SK-N-SH (cell line): ENCODE measurements around the gene SLC2A8. TPM values are rescaled to one million over a fixed set of nuclear protein-coding genes. Genes with fewer than 3 reads are reported as not detected.

Source experiments
- CTCF ChIA-PET: fragments of 300-600, 350-600 bp; formaldehyde crosslinking; extraction: SDS; loops from one replicate; lab custom pipeline; 2021; lab: Yijun Ruan, JAX
- POLR2A ChIA-PET: fragments of 350-600 bp; sonication (Branson Sonifier 250); formaldehyde crosslinking; extraction: SDS; loops from one replicate; lab custom pipeline; 2020; ENCODE audit warnings: antibody characterized with exemption, inconsistent platforms; lab: Yijun Ruan, JAX
- DNase-seq: peaks from one replicate; pipeline ENCODE4 v3.0.0; 2012
- H2AFZ ChIP-seq: fragments of 200-600 bp; sonication (generic); 2 replicates; pipeline ENCODE4 v1.8.1; 2016; ENCODE audit warnings: antibody characterized with exemption, mild to moderate bottlenecking, low read depth
- H3F3A ChIP-seq: fragments of 200-600 bp; sonication (generic); replicated peaks from 2 replicates; pipeline ENCODE3; 2016; ENCODE audit warnings: antibody characterized with exemption, mild to moderate bottlenecking; ENCODE audit not compliant: insufficient read depth
- H3K27ac ChIP-seq, 2 experiments: fragments of 200-500 bp in 1 of 2; fragments of 200-600 bp in 1 of 2; sonication (Bioruptor generic) in 1 of 2; sonication (generic), shearing (Covaris generic) in 1 of 2; 2 replicates each; pipeline versions ENCODE4 v1.5.1 to v1.6.1; 2014 to 2016; ENCODE audit warnings: low read depth in 2 of 2, inconsistent platforms in 1 of 2, low read length in 1 of 2, mild to moderate bottlenecking in 1 of 2, mixed read lengths in 1 of 2
- H3K27me3 ChIP-seq: fragments of 200-600 bp; sonication (generic), shearing (Covaris generic); 2 replicates; pipeline ENCODE4 v1.6.1; 2016; ENCODE audit warnings: mixed run types; ENCODE audit not compliant: insufficient read depth
- H3K36me3 ChIP-seq, 2 experiments: fragments of 200-500 bp in 1 of 2; fragments of 200-600 bp in 1 of 2; sonication (Bioruptor generic) in 1 of 2; sonication (generic) in 1 of 2; replicated peaks in 1 of 2; 2 replicates each; pipeline versions ENCODE3 to v1.5.1; 2014 to 2016; ENCODE audit warnings: low read length in 1 of 2, mild to moderate bottlenecking in 1 of 2; ENCODE audit not compliant: insufficient read depth in 2 of 2, control insufficient read depth in 1 of 2
- H3K4me1 ChIP-seq, 2 experiments: fragments of 200-500 bp in 1 of 2; fragments of 200-600 bp in 1 of 2; sonication (Bioruptor generic) in 1 of 2; sonication (generic), shearing (Covaris generic) in 1 of 2; 2 replicates each; pipeline versions ENCODE4 v1.5.1 to v1.6.1; 2014 to 2016; ENCODE audit warnings: low read depth in 1 of 2, low read length in 1 of 2, mixed run types in 1 of 2; ENCODE audit not compliant: insufficient read depth in 2 of 2, control insufficient read depth in 1 of 2
- H3K4me2 ChIP-seq: fragments of 200-600 bp; sonication (generic), shearing (Covaris generic); 2 replicates; pipeline ENCODE4 v1.6.1; 2017; ENCODE audit warnings: mixed run types
- H3K4me3 ChIP-seq, 2 experiments: fragments of 200-500 bp in 1 of 2; fragments of 200-600 bp in 1 of 2; sonication (Bioruptor generic) in 1 of 2; sonication (generic), shearing (Covaris generic) in 1 of 2; 2 replicates each; pipeline versions ENCODE4 v1.5.1 to v1.8.1; 2014 to 2016; ENCODE audit warnings: low read depth in 2 of 2, inconsistent platforms in 1 of 2, low read length in 1 of 2, mild to moderate bottlenecking in 1 of 2, mixed read lengths in 1 of 2, moderate library complexity in 1 of 2
- H3K79me2 ChIP-seq: fragments of 200-600 bp; sonication (generic); 2 replicates; pipeline ENCODE4 v1.8.1; 2017; ENCODE audit warnings: mild to moderate bottlenecking; ENCODE audit not compliant: insufficient read depth
- H3K9ac ChIP-seq: fragments of 200-600 bp; sonication (generic); 2 replicates; pipeline ENCODE4 v1.6.1; 2017; ENCODE audit warnings: mixed run types
- H3K9me2 ChIP-seq: fragments of 200-600 bp; sonication (generic); 2 replicates; pipeline ENCODE4 v1.6.1; 2017; ENCODE audit warnings: mixed run types
- H3K9me3 ChIP-seq: fragments of 200-600 bp; sonication (generic); 2 replicates; pipeline ENCODE4 v1.6.1; 2017; ENCODE audit warnings: mixed run types, mild to moderate bottlenecking, moderate library complexity
- H4K20me1 ChIP-seq: fragments of 200-600 bp; sonication (generic); 2 replicates; pipeline ENCODE4 v1.6.1; 2017; ENCODE audit warnings: mild to moderate bottlenecking, mixed run types; ENCODE audit not compliant: insufficient read depth
- CHD2 ChIP-seq: fragments of 150-350 bp; IDR thresholded peaks from 2 replicates; pipeline ENCODE4 v1.6.1; 2018; ENCODE audit warnings: low read length; ENCODE audit not compliant: partially characterized antibody
- CTCF ChIP-seq: fragments of 200-600 bp; sonication (generic); IDR thresholded peaks from 2 replicates; pipeline ENCODE4 v1.6.1; 2017; ENCODE audit warnings: antibody characterized with exemption, mild to moderate bottlenecking, moderate library complexity
- EP300 ChIP-seq, 2 experiments: IDR thresholded peaks; 2 replicates each; pipeline versions ENCODE4 v1.4.0 to v1.6.1; 2012; ENCODE audit warnings: borderline replicate concordance in 1 of 2, low read depth in 1 of 2, low read length in 1 of 2
- EZH2phosphoT487 ChIP-seq: fragments of 200-600 bp; sonication (generic); IDR thresholded peaks from 2 replicates; pipeline ENCODE4 v1.6.1; 2017; ENCODE audit warnings: low read depth, mixed run types, mild to moderate bottlenecking, antibody characterized with exemption, moderate library complexity, borderline replicate concordance
- FOXJ3 ChIP-seq: sonication (generic); formaldehyde crosslinking; IDR thresholded peaks from 2 replicates; pipeline ENCODE4 v1.5.1; 2020; ENCODE audit warnings: mild to moderate bottlenecking, missing genetic modification reagents
- FOXM1 ChIP-seq: IDR thresholded peaks from 2 replicates; pipeline ENCODE4 v1.4.0; 2012; ENCODE audit warnings: low read depth, mild to moderate bottlenecking
- NFIC ChIP-seq: IDR thresholded peaks from 2 replicates; pipeline ENCODE4 v1.4.0; 2012; ENCODE audit warnings: borderline replicate concordance
- POLR2AphosphoS5 ChIP-seq: IDR thresholded peaks from 2 replicates; pipeline ENCODE4 v1.6.1; 2012; ENCODE audit warnings: low read depth, low read length
- RAD21 ChIP-seq: IDR thresholded peaks from 2 replicates; pipeline ENCODE4 v1.6.1; 2012; ENCODE audit warnings: mild to moderate bottlenecking, low read length
- RCOR1 ChIP-seq: fragments of 150-350 bp; IDR thresholded peaks from 2 replicates; pipeline ENCODE4 v1.6.1; 2017; ENCODE audit warnings: antibody characterized with exemption, low read length
- REST ChIP-seq: IDR thresholded peaks from 2 replicates; pipeline ENCODE4 v1.6.1; 2012; ENCODE audit warnings: mild to moderate bottlenecking, low read depth, low read length, moderate library complexity
- RFX5 ChIP-seq: IDR thresholded peaks from 2 replicates; pipeline ENCODE4 v1.6.1; 2012; ENCODE audit warnings: mild to moderate bottlenecking, improper control_type of control experiment, low read length
- SIN3A ChIP-seq: IDR thresholded peaks from 2 replicates; pipeline ENCODE4 v1.6.1; 2012; ENCODE audit warnings: low read depth, mild to moderate bottlenecking, low read length, moderate library complexity, borderline replicate concordance
- TAF1 ChIP-seq: IDR thresholded peaks from 2 replicates; pipeline ENCODE4 v1.6.1; 2012; ENCODE audit warnings: low read depth, mild to moderate bottlenecking, low read length, moderate library complexity, borderline replicate concordance
- TCF12 ChIP-seq: IDR thresholded peaks from 2 replicates; pipeline ENCODE4 v1.4.0; 2012
- TEAD4 ChIP-seq: IDR thresholded peaks from 2 replicates; pipeline ENCODE4 v1.4.0; 2012; ENCODE audit warnings: mild to moderate bottlenecking, borderline replicate concordance; ENCODE audit not compliant: insufficient read depth
- WGBS: methylation state at CpG from one replicate; pipeline ENCODE4 v1.1.6; 2017; ENCODE audit warnings: low lambda C conversion rate; 5-methylcytosine and 5-hydroxymethylcytosine counted together
- polyA plus RNA-seq, 3 experiments: library from polyadenylated mRNA; depleted of rRNA; stranded (reverse); fragments of >200 nt; gene quantifications; 2 replicates each; pipeline ENCODE4 v1.2.3, GENCODE V29; 2012

Gene SLC2A8
- polyA plus RNA-seq, 1 of the 3 experiments (the other 2 are of a cell fraction) = 15.1 TPM

GRCh38 chr9:127393645-127394044 lies 3.3 kb upstream of the SLC2A8 start:
- Histone ChIP-seq H4K20me1 (peaks cover 5% of the 10 kb centered on the region; the same call in 1 of the 2 replicates), H3K9me2 (no peaks in the 10 kb centered on the region), H3F3A (peaks cover 18% of the 10 kb centered on the region), H3K36me3 (no peaks in the 10 kb centered on the region), H3K4me3 (no peak overlapping the region), H3K27me3 (no peaks in the 10 kb centered on the region), H3K9me3 (no peaks in the 10 kb centered on the region), H3K4me1 (peaks cover 7 to 13% of the 10 kb centered on the region in 2 experiments; a peak in 2 of 4 replicates), H3K4me2 (no peak overlapping the region), H3K27ac (no peak overlapping the region), H3K9ac (no peak overlapping the region), H2AFZ (no peak overlapping the region), H3K79me2 (peaks cover 10% of the 10 kb centered on the region)
- ChIA-PET CTCF (interaction anchor here (1.3 to 1.6 kb wide), 3 partner anchors 170 to 449 kb away, joined by 3 read pairs; no protein-coding TSS in a partner anchor), POLR2A (no interaction called here)
- no peak for DNase-seq
- 76% methylated on average over 2 of the region's 2 CpGs for WGBS
- no peak for TF ChIP-seq NFIC
- TF ChIP-seq TCF12 = peak; percentile 27; the same call in 1 of the 2 replicates
- no peak for TF ChIP-seq TEAD4
- TF ChIP-seq EZH2phosphoT487 = no peak
- TF ChIP-seq CTCF = peak; percentile 40
- no peak for TF ChIP-seq CHD2
- TF ChIP-seq FOXJ3 (CRISPR knock-in tag) = no peak
- TF ChIP-seq RAD21 = 0 out of 2 replicates have a peak, but pooled peaks have one; percentile 12
- no peak for TF ChIP-seq EP300 (IDR thresholded peaks at IDR 0.05; ENCODE audit: borderline replicate concordance in 1 of 2, low read depth in 1 of 2, low read length in 1 of 2)
- no peak for TF ChIP-seq FOXM1

- H3K4me2 ChIP-seq = peak overlapping the region; percentile 82
- no peaks in the 10 kb centered on the region for H3K9me3 ChIP-seq
- H3K4me1 ChIP-seq = peaks cover 7 to 18% of the 10 kb centered on the region in 2 experiments; a peak in 1 of 4 replicates
- H4K20me1 ChIP-seq = peaks cover 6% of the 10 kb centered on the region; the same call in 1 of the 2 replicates
- DNase-seq = no peak
- peak overlapping the region; percentile 90; the same call in 1 of the 2 replicates for H2AFZ ChIP-seq
- no peak overlapping the region for H3K27ac ChIP-seq
- peaks cover 10% of the 10 kb centered on the region for H3F3A ChIP-seq
- WGBS = 85% methylated on average over 7 of the region's 7 CpGs
- no peaks in the 10 kb centered on the region for H3K27me3 ChIP-seq
- POLR2A ChIA-PET = interaction anchor here (1.6 kb wide), 1 partner anchor 56 kb away, joined by 6 read pairs; the partner anchor contains the start of genes LRSAM1 and RPL12
- peak overlapping the region; percentile 60 to 62; a peak in 1 of 4 replicates for H3K4me3 ChIP-seq
- CTCF ChIA-PET = no interaction called here
- H3K9me2 ChIP-seq = no peaks in the 10 kb centered on the region
- no peaks in the 10 kb centered on the region for H3K36me3 ChIP-seq
- H3K79me2 ChIP-seq = peaks cover 17% of the 10 kb centered on the region
- H3K9ac ChIP-seq = no peak overlapping the region
- no peak for TF ChIP-seq SIN3A
- no peak for TF ChIP-seq CTCF
- TF ChIP-seq FOXJ3 (CRISPR knock-in tag) = no peak
- TF ChIP-seq TAF1 = no peak
- no peak for TF ChIP-seq CHD2
- no peak for TF ChIP-seq RCOR1
- TF ChIP-seq POLR2AphosphoS5 = no peak
- no peak for TF ChIP-seq EZH2phosphoT487
- no peak for TF ChIP-seq REST
- no peak for TF ChIP-seq EP300 (IDR thresholded peaks at IDR 0.05; ENCODE audit: borderline replicate concordance in 1 of 2, low read depth in 1 of 2, low read length in 1 of 2)
- no peak for TF ChIP-seq RFX5
Observed at GRCh38 chr9:127395497-127396252, 1.3 kb upstream of the SLC2A8 start.
